GM19452 (cell line): ENCODE measurements around the gene GRM7.

ENCODE experiments used
- ATAC-seq: cut with Tn5 transposase; IDR thresholded peaks from one replicate; pipeline ENCODE4 v1.9.1; 2021; ENCODE audit not compliant: unreplicated experiment

Gene GRM7

DNA sequence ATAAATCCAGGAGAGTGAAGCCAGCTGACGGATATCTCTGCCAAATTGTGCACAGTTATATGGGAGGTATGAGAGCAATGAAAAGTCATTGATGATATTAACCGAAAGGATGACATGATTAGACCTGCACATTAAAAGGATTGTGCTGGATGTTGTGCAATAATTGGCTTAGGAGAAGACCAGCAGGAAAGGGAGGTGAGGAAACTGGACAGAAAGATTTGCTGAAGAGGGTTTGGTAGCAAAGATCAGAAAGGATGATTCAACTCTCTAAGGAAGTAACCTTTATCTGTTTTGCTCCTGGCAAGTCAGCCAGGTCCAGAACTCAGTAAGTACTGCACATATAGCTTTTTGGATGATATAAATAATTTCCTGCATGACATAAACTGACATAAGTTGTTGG lies 704.7 kb downstream of the GRM7 start:
- ATAC-seq, result no peak

DNA sequence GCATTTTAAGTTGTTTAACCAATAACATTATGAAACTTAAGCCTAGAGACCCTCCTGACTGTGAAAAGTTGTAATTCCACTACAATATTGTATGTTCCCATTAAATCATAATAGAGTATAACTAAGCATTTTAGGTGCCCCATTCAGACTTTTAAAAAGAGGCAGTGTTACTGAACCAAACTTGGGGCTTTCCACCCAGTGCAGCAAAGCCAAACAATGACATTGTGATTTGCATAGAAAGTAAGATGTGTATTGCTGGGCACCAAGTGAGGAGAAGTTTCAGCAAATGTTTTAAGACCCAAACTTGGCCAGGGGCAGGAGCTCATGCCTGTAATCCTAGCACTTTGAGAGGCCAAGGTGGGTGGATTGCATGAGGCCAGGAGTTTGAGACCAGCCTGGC lies 706.2 kb downstream of the GRM7 start:
- no peak for ATAC-seq

DNA sequence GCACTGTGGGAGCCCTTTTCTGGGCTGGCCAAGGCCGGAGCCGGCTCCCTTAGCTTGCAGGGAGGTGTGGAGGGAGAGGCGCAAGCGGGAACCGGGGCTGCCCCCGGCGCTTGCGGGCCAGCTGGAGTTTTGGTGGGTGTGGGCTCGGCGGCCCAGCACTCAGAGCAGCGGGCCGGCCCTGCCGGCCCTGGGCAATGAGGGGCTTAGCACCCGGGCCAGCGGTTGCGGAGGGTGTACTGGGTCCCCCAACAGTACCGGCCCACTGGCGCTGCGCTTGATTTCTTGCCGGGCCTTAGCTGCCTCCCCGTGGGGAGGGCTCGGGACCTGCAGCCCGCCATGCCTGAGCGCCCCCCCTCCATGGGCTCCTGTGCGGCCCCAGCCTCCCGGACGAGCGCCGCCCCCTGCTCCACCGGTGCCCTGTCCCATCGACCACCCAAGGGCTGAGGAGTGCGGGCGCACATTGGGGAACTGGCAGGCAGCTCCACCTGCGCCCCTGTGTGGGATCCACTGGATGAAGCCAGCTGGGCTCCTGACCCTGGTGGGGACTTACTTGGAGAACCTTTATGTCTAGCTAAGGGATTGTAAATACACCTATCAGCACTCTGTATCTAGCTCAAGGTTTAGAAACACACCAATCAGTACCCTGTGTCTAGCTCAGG lies 707.7 kb downstream of the GRM7 start:
- no peak for ATAC-seq

DNA sequence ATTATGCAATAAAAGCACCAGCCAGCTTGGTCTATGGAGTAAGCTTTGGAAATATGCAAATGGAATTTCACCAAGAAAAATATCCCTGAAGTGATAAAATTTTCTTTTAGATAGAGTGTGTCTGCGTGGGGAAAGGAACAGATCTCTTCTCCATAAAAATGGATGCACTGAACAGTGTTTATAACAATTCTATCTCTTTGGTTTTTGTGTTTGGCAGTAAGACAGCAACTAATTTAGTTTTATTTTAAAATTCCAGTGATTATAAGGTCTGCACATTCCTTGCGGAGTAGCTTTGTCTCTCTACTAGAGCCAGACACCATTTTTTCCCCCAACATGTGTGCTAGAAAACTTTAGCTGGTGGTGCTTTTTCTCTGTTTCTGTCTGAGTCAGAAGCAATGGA lies 712.4 kb downstream of the GRM7 start:
- ATAC-seq, result no peak

DNA sequence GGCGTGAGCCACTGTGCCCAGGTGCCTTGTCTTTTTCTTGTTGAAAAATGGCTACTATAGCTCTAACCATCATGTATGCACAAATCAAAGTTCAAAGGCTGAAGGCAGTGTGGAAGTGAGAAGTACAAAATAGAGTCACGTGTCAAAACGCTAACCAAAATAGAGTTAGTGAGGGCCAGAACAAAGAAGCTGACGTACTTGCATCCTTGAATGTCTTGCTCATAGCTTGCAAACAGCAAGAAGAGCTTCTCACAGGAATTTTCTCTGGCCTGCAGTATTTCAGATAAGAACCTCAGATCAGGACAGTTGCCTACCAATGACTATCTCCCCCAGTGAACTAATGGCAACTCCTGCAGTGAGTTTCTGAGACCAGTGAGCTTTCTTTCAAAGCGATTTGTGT lies 713.5 kb downstream of the GRM7 start:
- ATAC-seq, result no peak

DNA sequence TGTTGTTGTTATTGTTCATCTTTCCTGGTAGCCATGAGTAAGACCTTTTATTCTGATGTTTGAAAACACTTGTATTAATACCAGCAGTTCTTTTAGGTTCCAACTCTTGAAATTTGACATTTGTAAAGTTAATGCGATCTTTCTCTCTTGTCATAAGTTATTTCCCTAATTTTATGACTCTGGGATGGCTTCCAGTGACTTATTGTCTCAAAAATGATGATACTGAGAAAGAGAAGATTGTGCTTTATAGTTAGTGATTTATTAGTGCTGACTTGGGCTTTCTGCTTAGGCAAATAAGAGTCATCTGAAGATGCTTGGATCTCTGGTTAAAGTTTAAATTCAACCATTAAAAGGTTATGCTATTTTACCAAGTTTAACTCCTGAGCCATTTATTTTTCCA lies 715.2 kb downstream of the GRM7 start:
- no peak for ATAC-seq

DNA sequence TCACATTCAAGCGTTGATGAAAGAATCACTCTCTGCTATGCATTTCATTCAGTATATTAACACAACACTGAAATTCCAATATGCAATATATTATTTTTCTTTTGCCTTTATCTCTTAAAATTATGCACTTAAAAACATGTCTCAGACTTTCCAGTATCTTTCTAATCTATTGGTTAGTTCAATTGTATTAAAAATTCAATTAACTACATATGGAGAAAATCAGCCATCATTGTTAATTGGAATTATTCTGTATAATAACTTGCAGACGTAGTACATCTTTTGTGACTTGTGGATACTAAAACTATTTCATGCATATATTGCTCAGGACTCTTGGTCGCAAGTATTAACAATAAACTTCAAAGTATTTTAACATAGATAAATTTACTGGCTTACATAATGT lies 715.6 kb downstream of the GRM7 start:
- no peak for ATAC-seq

DNA sequence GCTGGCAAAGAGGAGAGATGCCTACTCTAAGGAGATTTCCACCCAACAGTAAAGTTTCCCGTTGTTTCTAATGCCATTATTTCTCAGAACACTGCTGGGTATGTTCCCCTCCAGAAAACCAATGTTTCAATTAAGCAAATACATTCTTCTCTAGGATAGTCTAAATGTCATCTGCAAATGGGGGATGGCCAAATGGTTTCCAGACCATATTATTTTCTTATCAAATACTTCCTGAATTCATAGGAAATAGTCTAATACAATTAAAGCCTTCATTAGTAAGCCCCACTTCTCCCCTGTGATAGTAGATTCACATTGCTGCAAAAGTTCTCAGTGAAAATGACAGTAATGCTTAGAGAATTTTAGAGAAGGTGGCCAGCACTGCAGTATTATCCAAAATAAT lies 716.6 kb downstream of the GRM7 start:
- ATAC-seq, result no peak

DNA sequence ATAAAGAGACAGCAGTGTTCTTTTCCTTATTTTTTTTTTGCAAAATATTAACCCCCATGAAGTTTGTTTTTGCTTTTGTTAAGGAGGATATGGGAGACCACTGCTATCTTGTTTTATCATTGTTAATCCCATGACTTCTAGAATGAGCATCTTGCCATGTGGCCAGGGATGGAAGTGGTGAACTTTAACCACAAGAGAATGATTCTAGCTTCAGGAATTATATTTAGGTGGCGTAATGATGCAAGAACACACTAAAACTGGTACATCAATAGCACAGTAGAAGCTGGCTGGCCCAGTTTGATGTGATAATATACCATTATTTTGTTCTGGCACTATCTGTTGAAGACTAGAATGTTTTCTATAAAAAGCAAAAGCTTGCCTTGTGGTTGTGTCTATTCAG lies 720.9 kb downstream of the GRM7 start:
- ATAC-seq, result no peak

DNA sequence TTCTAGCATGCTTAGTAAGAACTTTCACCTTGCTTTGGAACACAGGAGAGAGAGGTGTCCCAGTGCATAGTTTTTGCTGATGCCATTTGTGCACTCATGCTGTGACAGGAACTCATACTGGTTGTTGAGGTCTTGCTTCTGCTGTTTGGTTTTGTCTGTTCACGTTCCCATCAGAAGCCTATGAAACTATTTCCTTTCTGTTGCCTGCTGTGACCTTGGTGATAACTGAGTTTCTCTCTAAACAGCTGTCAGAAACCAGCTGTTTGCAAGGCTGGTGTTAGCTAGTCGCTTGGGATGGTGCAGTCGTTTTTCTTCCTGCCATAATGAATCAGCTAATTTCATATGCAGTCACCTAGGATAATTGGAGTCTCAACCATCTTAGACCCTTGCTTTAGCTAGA lies 724.1 kb downstream of the GRM7 start:
- ATAC-seq, result no peak

DNA sequence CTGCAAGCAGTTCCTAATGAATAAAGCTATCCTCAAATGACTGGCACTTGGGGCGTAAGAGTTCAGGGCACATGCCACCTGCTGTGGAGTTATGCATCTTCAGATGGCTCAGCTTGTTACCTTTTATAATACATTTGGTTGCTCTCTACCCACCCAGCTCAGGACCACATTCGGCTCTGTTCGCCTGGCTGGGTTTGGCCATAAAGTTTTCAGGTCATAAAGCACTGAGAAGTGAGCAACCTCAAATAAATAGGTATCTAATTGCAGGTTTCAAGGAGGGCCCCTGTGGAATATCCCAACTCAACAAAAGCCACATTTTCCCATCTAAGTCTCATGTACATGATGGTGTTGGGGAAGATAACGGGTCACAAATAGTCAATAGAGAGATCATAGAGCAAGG lies 727.3 kb downstream of the GRM7 start:
- ATAC-seq, result no peak

DNA sequence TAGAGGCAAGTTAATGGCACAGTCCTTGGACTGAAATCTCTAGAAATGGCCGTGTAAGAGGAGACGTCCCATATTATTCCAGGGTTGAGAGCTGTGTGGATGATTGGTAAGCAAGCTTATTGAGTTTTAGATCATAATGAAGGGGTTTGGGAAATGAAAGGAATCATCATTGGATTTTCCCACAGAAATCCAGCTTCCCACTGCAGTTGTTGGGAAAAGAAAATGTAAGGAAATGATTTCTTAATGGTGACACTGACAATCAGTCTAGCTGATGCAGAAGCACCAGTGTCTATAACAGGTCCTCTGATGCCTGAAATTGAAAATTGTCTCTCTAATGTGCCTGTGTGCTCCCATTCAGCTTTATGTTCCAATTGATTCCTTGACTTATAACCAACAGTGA lies 728.6 kb downstream of the GRM7 start:
- no peak for ATAC-seq

DNA sequence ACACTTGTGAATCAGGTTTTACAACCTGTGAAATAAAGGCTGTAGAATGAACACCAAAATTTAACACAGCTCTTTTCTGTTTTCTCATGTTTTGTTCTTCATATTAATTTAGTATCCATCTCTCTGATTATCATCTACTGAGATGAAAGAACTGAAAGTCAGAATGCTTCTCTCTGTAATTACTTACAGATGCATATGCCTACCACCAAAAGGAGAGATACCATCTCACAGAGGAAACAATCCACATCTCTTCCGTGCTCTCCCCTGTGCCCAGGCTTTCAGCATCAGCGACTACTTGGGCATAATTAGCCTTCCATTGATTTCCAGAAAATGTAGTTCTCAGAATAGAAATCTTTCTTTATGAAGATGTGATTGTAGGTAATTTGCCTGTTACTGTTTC lies 741.4 kb downstream of the GRM7 start:
- ATAC-seq, result no peak

DNA sequence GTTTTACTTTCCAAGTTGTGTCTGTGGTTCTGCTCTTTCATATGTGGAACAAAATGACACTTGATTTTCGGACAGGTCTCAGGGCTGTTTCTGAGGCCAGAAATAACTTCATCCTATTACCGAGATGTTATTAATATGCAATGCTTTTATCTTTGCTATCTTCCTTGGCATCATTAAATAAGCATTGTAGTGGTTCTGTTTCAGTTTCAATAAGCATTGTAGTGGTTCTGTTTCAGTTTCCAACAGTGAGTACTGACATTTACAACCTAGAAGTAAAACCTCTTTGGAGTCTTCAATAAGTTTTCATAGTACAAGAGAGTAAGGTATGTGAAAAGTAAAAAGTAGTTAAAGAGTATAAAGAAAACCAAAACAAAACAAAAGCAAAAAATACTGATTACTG lies 746.2 kb downstream of the GRM7 start:
- ATAC-seq, result no peak

DNA sequence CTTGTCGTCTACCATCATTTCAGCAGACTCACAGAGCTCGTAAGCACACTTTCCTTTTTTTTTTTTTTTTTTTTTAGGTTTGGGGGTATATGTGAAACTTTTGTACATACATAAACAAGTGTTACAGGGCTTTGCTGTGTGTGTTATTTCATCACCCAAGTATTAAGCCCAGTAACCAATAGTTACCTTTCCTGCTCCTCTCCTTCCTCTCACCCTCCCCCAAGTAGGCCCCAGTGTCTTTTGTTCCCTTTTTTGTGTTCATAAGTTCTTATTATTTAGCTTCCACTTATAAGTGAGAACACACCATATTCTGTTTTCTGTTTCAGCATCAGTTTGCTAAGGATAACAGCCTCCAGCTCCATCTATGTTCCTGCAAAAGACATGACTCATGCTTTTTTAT lies 746.8 kb downstream of the GRM7 start:
- no peak for ATAC-seq

DNA sequence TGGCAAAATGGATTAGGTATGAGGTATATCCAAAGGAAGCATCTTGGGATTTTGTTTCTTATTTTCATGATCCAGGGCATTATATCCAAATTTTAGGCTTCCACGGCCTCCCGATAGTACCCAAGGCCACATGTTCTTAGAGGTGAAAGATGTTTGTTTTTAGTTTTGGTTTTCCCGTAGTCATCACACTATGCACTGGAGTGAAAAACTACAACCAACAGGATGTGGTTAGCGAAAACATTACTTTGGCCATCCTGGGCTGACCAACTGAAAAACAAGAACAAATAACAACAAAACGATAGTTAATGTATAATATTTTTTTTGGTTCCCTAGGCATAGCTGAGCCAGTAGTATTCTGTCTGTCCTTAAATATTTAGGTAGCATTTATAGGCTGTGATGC lies 749.7 kb downstream of the GRM7 start:
- ATAC-seq, result no peak

DNA sequence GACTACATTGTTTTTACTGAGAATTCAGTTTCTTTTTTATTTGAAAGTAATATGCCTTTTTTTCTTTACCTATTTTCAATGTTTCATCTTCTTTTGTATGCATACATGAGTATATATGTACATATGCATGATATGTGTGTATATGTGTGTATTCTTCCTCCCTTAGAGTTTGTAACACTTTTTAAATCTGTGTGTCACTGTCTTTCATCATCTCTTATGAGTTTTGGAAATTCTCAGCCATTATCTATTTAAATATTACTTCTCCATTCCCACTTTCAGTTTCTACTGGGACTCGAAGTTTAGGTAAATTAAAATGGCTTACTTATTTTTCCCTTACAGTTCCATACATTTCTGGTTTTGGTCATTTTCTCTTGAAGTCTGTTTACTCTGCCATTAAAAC lies 754.1 kb downstream of the GRM7 start:
- no peak for ATAC-seq

DNA sequence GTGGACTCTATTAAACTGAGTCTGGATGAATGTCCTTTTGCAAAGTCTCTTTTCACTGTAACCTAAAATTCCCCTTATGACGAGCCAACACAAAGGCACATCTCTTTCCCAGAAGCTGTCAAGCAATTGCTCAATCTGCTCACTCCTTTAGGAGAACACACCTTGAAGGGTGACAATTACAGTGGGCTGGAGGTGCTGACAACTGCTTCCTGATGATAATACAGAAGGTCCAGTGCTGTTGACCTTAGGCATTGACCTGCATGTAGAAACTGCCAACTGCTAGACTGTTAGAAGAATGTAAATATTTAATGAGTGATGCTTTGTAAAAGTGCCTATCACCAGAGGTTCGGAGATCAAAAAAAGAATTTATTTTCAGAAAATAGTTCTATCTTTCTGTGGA lies 757.7 kb downstream of the GRM7 start:
- ATAC-seq, result no peak

DNA sequence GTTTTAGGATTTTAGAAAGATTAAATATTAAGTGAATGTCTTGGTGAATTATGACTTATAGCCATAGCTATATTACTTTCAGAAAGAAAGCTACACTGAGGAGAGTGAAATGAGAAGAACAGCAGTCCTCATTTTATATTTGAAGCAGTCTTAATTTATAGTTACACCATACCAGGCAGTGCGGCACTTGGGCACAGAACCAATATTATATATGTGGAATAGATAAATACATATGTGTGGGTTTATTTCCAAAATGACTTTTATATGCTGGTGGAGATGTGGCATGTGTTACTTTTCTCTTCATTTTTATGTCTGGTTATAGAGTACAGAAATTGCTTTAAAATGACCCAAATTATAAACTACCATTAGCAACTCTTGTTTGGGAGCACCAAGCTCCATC lies 759.5 kb downstream of the GRM7 start:
- no peak for ATAC-seq

DNA sequence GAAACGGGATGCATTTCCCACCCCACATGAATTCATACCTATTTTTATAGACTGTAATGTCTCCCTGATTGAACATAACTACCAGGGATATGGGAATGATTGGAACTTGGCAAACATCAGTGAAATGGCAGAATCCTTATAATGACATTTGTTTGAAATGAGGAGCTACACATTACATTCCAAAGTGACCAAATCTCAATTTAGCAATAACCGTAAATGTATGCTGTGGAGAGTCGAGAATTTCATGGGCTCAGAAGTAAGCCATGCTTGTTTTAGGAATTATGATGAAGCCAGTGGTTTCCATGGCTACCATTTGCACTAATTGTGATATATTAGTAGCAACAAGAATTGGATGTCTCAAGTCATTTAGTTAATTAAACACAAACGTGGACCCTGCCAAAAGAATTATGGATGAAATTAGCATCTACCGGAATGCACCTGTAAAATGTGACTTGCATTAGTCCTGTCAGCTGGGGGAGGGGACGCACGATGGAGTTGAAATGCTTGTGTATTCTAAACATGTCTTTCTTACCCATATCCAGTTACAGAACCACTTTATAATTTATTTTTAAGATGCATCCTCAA lies 760.2 kb downstream of the GRM7 start:
- ATAC-seq, result no peak

DNA sequence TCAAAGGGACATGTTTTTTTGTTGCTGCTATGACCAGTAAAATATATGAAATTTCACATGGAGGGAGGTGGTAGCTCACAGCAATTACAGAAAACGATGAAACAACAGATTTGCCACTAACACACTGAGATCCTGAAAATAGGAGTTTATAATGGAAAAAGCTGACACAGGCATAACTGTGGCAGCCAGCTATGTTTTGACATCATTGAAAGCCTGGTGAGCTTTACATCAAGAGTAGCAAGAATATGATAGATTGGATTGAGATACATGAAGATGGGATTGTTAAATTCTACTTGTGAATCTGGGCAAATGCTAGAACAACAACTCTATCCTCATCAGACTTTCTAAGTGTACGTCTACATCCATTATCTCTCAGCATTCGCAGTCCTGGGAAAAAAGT lies 760.7 kb downstream of the GRM7 start:
- ATAC-seq, result no peak

DNA sequence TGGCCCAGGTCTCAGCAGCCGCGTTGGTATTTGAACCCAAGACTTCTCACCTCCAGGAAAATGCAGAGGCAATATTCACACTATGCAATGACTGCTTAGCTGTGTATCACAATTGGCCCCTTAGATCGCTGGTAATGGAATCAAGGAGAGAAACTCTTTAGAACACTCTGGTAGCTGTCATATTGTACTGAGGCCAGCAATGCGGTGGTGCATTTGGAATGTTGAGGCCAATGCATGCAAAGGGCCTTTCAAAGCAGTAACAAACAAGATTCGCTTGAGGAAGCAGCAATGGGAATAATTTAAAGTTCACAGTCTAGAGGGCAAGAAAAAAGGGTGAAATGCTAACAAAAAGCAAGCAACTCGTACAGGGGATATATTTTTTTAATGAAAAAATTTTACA lies 764.1 kb downstream of the GRM7 start:
- no peak for ATAC-seq

DNA sequence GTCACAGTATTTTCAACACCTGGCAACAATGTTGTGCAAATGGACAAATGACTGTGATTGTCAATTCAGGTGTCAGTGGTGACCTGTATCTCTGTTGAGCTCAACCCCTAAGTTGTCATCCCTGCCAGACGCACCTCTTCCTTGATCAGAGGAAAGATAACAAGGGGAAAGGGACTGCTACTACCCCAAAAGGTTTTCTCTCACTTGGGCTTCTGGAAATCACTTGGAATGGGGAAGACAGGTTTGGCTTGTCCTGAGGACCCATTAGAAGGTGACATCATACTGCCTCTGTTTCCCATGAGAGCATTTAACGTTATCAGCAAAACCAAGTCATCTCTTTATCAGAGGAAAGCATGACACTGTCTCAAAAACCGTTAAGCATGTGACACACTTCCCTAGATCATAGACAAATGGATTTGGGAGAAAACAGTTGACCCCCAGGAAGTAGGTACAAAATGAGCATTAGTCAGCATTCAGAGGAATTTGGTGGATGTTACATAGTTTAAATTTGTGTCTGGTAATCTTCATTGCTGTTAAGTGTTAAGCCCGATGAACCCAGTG lies 769.5 kb downstream of the GRM7 start:
- ATAC-seq, result no peak
